GM18526 (cell line): ENCODE data around the gene HPS4.

ENCODE experiments used
- POLR2A ChIP-seq: IDR thresholded peaks from 3 replicates; pipeline ENCODE4 v1.6.1; 2011; ENCODE audit not compliant: insufficient read length; ENCODE audit errors: extremely low read depth

Gene HPS4

DNA sequence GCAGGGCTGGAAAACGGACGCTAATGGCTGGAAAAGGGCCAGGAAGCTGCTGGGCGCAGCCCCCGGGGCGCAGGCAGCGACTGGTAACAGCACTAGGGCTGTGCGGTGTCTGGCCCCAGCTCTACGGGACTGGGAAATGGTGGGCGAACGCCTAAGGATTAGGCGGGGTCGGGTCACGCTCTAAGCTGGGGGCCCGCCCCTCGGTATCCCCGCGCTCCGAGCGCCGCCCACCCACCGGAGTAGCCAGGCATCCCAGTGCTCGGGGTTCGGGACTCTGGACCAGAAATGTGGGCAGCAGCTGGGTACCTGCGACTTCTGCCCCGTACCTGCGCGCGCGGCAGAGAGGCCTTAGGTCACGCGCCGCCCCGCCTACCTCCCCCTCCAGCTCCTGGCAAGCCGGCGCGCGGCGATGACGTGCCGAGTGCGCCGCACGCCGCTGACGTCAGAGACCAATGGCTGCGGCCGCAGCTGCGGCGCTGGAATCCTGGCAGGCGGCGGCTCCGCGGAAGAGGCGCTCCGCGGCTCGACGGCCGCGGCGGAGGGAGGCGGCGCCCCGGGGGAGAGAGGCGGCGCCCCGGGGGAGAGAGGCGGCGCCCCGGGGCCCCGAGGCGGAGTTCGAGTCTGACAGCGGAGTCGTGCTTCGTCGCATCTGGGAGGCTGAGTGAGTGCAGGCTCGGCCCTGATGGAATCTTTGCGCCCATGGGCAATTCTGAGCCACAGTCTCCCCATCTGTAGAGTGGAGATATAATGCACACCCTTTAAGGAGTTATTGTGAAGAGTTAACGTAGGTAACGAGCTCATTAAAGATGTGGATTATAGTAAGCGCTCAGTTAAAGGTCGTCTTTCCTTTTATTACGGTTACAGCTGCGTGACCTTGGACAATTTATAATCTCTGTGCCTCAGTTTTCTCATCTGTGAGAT lies at the start of gene HPS4, which contains the start of gene SRRD:
TSS of gene HPS4 (minus strand) at position 345 of the 921 bp plus-strand sequence. CDS start 2,021 bp downstream, outside the sequence.
TSS of gene SRRD (plus strand) at position 439 of the 921 bp plus-strand sequence. CDS start at position 453, 14 bp downstream.
- TF ChIP-seq POLR2A, result peak; percentile 88

- TF ChIP-seq POLR2A, result no peak
These were observed 45.8 kb upstream of the HPS4 start for GRCh38 chr22:26529345-26529744.

DNA sequence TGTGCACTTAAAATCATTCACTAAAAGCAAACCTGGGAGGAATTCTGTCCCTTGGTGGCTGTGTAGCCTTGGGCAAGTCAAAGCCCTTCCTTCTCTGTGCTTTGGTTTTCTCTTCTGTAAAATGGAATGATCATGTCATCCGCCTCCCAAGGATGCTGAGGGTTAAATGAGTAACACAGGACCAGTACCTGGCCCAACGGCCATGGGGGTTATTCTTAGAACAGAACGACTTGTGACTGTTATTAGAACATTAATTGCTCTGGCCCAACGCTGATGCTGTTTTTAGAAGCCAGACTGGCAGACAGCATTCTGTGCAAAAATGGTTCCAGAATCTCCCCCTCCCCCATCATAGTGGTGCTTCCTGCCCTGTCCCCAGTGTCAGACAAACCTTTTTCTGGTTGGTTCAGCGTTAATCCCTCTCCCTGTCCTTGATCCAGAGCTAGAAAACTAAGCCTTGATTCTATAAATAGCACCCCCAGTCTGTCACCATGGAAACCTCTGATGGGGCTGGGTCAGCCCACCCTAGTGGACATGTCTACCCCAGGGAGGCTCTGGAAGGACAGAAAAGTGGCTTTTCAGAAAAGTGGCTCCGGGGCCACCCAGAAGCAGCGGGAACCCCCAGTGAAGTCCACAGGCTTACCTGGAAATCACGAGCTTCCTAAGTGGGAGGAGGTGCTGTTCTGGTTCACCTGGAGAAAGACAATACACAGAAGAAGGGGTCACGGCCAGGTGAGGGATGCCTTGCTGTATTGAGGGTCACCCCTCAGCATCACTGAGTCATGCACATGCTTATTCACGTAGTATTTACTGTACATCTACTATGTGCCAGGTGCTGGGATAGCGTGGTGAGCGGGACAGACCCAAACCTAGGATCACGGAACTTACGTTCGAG lies 44.2 kb upstream of the HPS4 start:
- TF ChIP-seq POLR2A, result no peak

DNA sequence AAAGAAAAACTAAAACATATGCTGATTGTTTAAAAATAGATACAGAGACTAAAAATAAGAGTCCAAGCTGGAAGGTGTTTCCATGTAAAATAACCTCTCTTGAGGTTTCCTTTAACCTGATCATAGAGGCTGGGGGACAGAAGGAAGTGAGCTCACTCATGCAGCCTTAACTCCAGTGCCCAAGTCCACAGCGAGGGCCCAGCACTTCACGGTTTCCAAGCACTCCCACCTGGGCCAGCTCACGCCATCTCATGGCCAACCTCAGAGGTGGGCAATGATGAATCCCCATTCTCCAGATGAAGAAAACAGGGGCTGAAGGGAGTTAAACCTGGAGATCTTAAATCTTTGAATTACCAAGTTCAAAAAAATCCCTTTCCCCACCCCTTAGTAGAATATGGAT lies 43.6 kb upstream of the HPS4 start:
- no peak for TF ChIP-seq POLR2A

- TF ChIP-seq POLR2A, result no peak
These were observed 42.5 kb upstream of the HPS4 start for GRCh38 chr22:26525946-26526564.

GRCh38 chr22:26524870-26525269 lies 41.3 kb upstream of the HPS4 start:
- TF ChIP-seq POLR2A, result no peak

GRCh38 chr22:26522592-26522991 lies 39.0 kb upstream of the HPS4 start:
- TF ChIP-seq POLR2A, result no peak

DNA sequence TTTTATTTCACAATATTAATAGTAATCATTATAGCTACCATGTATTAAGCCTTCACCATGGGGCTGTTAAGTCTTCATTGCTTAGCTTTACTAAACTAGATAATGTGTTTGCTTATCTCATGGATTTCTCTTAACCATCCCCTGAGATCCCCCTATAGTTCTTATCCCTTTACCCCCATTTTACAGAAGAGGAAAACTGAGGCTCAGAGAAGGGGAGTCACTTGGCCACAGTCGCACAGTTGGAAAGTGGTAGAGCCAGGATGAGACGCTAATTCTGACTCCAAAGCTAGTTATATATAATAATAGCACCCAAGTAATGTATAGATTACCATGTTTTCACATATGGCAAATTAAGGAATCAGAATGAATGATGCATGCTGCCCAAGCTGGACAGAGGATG lies 38.4 kb upstream of the HPS4 start:
- TF ChIP-seq POLR2A, result no peak

- TF ChIP-seq POLR2A, result no peak
These were observed 33.8 kb upstream of the HPS4 start for GRCh38 chr22:26517429-26517828.

DNA sequence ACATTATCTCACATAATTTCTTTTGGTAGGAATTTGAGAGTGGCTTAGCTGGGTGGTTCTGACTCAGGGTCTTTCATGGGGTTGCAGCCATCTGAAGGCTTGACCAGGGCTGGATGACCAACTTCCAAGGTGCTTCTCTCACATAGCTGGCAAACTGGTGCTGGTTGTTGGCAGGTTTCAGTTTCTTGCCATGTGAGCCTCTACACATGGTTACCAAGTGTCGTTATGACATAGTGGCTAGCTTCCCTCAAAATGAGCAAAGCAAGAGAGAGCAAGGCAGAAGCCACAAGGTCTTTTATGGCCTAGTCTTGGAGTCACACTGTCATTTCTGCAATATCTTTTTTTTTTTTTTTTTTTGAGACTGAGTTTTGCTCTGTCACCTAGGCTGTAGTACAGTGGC lies 32.9 kb upstream of the HPS4 start:
- TF ChIP-seq POLR2A, result no peak

DNA sequence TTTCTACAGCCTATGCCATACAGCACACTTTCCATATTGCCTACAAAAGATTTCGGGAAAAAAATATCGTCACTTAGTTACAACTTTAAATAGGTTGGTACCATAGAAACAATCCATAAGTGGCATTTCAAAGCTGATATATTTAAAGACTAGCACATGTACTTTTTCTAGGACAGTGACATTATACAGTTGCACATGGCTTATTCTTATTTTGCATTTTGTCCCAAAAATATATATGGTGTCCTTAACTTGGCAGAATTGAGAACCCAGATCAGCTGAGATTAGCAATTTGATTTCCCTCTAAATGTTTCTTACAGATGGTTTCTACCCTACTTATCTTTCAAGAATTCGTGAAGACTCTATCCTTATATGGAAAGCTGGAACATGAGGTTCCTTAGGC lies 32.3 kb upstream of the HPS4 start:
- no peak for TF ChIP-seq POLR2A

DNA sequence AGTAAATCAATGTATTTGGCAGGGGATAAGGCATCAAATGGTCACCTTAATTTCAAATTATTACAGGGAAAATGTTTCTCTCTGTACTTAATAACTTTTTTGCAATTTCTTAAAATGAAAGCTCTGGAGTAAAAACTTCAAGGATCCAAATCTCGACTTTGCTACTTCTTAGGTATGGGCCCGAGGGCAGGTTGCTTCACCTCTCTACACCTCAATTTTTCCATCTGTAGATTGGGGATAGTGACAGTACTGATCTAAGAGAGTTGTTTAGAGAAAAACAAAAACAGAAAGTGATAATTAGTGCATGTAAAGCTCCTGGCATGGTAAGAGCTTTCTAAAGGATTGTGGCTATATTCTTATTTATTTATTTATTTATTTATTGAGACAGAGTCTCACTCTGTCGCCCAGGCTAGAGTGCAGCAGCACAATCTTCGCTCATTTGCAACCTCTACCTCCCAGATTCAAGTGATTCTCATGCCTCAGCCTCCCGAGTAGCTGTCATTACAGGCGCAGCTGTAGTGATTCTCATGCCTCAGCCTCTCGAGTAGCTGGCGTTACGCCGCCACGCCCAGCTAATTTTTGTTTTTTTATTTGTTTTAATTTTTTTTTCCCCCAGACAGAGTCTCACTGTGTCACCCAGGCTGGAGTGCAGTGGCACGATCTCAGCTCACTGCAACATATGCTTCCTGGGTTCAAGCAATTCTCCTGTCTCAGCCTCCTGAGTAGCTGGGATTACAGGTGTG lies 31.0 kb upstream of the HPS4 start:
- TF ChIP-seq POLR2A, result no peak

DNA sequence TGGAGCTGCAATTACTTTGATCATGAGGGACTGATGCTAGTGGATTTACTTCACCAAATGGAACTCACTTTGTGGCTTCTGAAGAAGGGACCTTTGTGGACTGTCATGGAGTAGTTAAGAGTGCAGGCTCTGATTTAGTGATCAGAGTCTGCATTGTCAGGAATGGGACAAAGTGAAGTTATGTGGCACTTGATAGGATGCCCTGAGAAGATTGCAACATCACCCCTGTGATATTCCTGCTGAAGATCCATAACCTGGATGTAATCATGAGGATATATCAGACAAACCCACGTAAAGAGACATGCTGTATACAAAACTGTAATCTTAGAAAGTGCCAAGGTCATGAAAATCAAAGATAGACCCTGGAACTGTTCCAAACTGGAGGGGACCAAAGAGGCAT lies 30.3 kb upstream of the HPS4 start:
- no peak for TF ChIP-seq POLR2A

DNA sequence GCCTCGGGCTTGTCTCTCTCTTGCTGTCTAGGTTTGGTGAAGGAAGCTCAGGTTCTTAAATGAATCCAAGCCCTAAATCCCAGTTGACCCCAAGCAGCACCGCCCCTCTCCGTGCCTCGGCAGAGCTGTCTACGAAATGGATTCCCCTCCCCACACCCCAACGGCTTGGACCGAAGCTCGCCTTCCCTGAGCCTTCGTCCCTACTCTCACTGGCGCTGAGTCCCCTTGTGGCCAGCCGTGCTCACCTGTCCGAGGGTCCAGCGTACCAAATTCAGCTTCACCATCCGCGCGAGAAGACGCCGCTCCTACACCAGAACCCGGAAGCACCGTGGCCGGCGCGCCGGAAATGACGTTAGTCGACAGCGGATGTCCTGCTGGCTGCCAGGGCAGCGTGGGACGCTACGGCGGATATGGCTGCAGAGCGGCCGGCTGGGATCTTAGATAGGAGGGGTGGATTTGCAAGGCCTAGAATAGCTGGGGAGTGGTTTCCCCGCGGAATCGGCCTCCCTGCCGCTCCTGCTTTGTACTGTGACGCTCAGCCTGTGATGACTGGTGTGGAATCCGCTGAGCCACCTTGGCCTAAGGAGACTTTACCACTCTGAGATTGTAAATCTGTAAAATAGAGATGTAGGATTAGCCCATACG lies 28.7 kb upstream of the HPS4 start, which contains the start of gene TFIP11:
TSS of gene TFIP11 (minus strand) at position 325 of the 645 bp plus-strand sequence. CDS start 2,201 bp downstream, outside the sequence.
- peak; percentile 85 for TF ChIP-seq POLR2A
